OCI-LY3 (cell line): ENCODE data around the gene ITPR3.

Experiments
- H2AFZ ChIP-seq: fragments of 200-600, 300-600 bp; shearing (Covaris generic); 2 replicates; pipeline ENCODE4 v1.6.0; 2014; ENCODE audit warnings: antibody characterized with exemption, low read depth, low read length
- H3K27ac ChIP-seq: fragments of 200-600, 300-600 bp; sonication (generic); 2 replicates; pipeline ENCODE4 v1.5.1; 2014; ENCODE audit warnings: mild to moderate bottlenecking, low read length, moderate library complexity, mixed read lengths
- H3K27me3 ChIP-seq: fragments of 200-600, 300-600 bp; sonication (generic); 2 replicates; pipeline ENCODE4 v1.6.1; 2014; ENCODE audit warnings: low read depth, low read length, mixed read lengths
- H3K36me3 ChIP-seq: fragments of 200-600, 300-600 bp; sonication (generic); replicated peaks from 2 replicates; pipeline ENCODE3; 2014; ENCODE audit warnings: low read depth, low read length, mixed read lengths
- H3K4me1 ChIP-seq: fragments of 300-600, 200-600 bp; sonication (generic); 2 replicates; pipeline ENCODE4 v1.6.1; 2014; ENCODE audit warnings: low read length, mixed read lengths
- H3K4me2 ChIP-seq: fragments of 200-600, 300-600 bp; sonication (generic); 2 replicates; pipeline ENCODE4 v1.6.1; 2014; ENCODE audit warnings: low read length, mixed read lengths
- H3K4me3 ChIP-seq: fragments of 300-600, 200-600 bp; sonication (generic); 2 replicates; pipeline ENCODE4 v1.5.1; 2014; ENCODE audit warnings: antibody characterized with exemption, mild to moderate bottlenecking, low read length, moderate library complexity
- H3K79me2 ChIP-seq: fragments of 300-600, 200-600 bp; shearing (Covaris generic); 2 replicates; pipeline ENCODE4 v1.6.1; 2014; ENCODE audit warnings: mild to moderate bottlenecking, low read length, mixed read lengths
- H3K9ac ChIP-seq: fragments of 300-600, 200-600 bp; shearing (Covaris generic); 2 replicates; pipeline ENCODE4 v1.6.0; 2014; ENCODE audit warnings: mild to moderate bottlenecking, low read length, moderate library complexity
- H3K9me3 ChIP-seq: fragments of 200-600, 300-600 bp; shearing (Covaris generic); 2 replicates; pipeline ENCODE4 v1.6.1; 2014; ENCODE audit warnings: low read length, mixed read lengths; ENCODE audit not compliant: insufficient read depth
- H4K20me1 ChIP-seq: fragments of 200-600, 300-600 bp; sonication (generic); 2 replicates; pipeline ENCODE4 v1.6.1; 2016; ENCODE audit warnings: low read length, mixed read lengths; ENCODE audit not compliant: insufficient read depth
- EZH2phosphoT487 ChIP-seq: fragments of 200-600 bp; shearing (Covaris generic); IDR thresholded peaks from 2 replicates; pipeline ENCODE4 v1.6.1; 2018; ENCODE audit warnings: antibody characterized with exemption, mixed run types, low read depth
- TF ChIP-seq, protein P1 (sequence below): fragments of 200-600, 300-600 bp; sonication (generic); IDR thresholded peaks from 2 replicates; pipeline ENCODE4 v1.5.1; 2014; ENCODE audit warnings: antibody characterized with exemption, low read length, low read depth

ITPR3 gene

DNA sequence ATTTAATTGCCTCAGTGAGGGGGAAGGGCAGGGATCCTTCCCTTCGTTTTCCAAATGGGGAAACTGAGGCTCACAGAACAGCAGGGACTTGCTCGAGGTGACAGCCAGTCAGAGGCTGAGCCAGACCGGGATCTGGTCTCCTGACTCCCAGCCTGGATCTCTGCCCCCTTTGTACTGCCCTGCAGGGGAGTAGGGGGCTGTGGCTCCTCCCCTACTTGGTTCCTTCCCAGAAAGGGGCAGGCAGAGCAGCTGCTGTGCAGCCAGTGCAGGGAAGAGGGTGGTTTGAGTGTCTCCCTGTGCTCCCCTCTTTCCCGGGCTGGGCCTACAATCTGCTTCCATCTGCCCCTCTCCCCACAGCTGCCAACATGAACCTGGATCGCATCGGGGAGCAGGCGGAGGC lies 52.7 kb downstream of the ITPR3 start:
- Histone ChIP-seq H3K4me1 (no peaks in the 10 kb centered on the region), H3K4me2 (no peak overlapping the region), H3K36me3 (peaks cover 6% of the 10 kb centered on the region), H3K79me2 (no peaks in the 10 kb centered on the region), H4K20me1 (no peaks in the 10 kb centered on the region), H2AFZ (no peak overlapping the region), H3K27ac (no peak overlapping the region), H3K27me3 (no peaks in the 10 kb centered on the region), H3K4me3 (no peak overlapping the region), H3K9me3 (no peaks in the 10 kb centered on the region), H3K9ac (no peak overlapping the region)
- no peak for TF ChIP-seq EZH2phosphoT487
- TF ChIP-seq, protein P1, sequence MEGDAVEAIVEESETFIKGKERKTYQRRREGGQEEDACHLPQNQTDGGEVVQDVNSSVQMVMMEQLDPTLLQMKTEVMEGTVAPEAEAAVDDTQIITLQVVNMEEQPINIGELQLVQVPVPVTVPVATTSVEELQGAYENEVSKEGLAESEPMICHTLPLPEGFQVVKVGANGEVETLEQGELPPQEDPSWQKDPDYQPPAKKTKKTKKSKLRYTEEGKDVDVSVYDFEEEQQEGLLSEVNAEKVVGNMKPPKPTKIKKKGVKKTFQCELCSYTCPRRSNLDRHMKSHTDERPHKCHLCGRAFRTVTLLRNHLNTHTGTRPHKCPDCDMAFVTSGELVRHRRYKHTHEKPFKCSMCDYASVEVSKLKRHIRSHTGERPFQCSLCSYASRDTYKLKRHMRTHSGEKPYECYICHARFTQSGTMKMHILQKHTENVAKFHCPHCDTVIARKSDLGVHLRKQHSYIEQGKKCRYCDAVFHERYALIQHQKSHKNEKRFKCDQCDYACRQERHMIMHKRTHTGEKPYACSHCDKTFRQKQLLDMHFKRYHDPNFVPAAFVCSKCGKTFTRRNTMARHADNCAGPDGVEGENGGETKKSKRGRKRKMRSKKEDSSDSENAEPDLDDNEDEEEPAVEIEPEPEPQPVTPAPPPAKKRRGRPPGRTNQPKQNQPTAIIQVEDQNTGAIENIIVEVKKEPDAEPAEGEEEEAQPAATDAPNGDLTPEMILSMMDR, result no peak

DNA sequence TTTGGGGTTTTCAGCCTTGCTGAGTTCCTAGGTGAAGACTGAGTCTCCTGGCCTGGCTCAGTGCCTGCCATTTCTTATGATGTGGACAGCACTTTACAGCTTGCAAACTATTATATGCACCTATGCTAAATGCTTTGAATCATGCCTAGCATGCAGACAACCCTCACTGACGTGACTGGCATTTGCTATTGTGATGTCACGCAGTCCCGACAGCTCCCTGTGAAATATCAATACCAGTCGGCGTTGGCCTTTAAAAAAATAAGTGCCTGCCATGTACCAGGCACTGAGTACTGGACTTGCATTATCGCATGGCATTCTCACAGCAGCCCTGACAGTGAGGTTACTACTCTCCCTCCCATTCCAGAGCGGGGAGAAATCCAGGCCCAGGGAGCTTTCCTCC lies 54.8 kb downstream of the ITPR3 start:
- Histone ChIP-seq H3K4me2 (no peak overlapping the region), H3K36me3 (peaks cover 4% of the 10 kb centered on the region), H3K9me3 (no peaks in the 10 kb centered on the region), H3K4me3 (no peak overlapping the region), H3K4me1 (no peaks in the 10 kb centered on the region), H2AFZ (no peak overlapping the region), H3K27ac (no peak overlapping the region), H4K20me1 (no peaks in the 10 kb centered on the region), H3K79me2 (no peaks in the 10 kb centered on the region), H3K9ac (no peak overlapping the region), H3K27me3 (no peaks in the 10 kb centered on the region)
- TF ChIP-seq EZH2phosphoT487, result no peak
- TF ChIP-seq, protein P1, result no peak

DNA sequence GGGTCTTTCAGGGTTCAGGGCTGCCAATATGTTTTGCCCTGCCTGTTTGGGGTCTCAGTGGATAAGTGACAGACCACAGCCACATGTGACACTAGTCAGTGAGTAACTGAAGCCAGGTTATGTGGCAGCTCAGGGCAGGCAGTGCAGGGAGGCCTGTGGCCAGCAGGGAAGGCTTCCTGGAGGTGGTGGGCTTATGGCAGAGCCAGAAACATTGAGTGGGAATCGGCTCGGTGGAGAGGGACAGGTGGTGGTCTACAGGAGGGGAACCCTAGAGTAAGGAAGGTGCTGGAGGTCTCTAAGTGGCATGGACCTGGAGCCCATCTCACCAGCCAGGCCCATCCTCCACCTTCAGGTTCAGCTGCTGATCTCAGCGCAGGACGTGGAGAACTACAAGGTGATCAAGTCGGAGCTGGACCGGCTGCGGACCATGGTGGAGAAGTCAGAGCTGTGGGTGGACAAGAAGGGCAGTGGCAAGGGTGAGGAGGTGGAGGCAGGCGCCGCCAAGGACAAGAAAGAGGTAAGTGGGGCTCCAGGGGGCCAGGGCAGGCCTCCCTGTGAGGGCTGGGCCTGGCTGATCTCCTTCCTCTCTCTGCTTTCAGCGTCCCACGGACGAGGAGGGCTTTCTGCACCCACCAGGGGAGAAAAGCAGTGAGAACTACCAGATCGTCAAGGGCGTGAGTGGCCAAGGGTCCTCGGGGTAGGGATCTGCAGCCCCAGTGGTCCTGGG lies 55.5 kb downstream of the ITPR3 start:
- no peaks in the 10 kb centered on the region for H3K27me3 ChIP-seq
- TF ChIP-seq, protein P1, result no peak
- TF ChIP-seq EZH2phosphoT487, result no peak
- no peak overlapping the region for H3K9ac ChIP-seq
- H3K4me3 ChIP-seq, result no peak overlapping the region
- H4K20me1 ChIP-seq, result no peaks in the 10 kb centered on the region
- H2AFZ ChIP-seq, result no peak overlapping the region
- H3K4me2 ChIP-seq, result no peak overlapping the region
- H3K79me2 ChIP-seq, result no peaks in the 10 kb centered on the region
- peaks cover 3% of the 10 kb centered on the region for H3K36me3 ChIP-seq
- H3K4me1 ChIP-seq, result no peaks in the 10 kb centered on the region
- no peak overlapping the region for H3K27ac ChIP-seq
- H3K9me3 ChIP-seq, result no peaks in the 10 kb centered on the region

DNA sequence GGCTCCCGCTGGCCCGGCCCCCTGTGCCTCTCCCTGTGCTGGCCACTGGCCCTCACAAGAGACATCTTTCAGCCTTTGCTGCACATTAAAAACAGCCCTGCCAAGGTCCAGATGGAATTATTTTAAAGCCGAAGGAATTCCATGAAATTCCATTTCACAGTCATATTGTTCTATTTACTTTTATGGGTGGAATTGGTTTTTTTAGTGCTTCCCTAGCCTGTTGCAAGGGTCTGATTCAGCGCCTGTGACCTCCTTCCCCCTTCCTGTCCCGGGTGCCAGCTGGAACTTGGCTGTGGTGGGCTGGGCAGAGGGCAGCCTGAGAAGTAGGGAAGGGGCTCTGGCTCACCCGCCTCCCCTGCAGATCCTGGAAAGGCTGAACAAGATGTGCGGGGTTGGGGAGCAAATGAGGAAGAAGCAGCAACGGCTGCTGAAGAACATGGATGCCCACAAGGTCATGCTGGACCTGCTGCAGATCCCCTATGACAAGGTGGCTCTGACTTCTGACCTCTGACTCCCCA lies 56.1 kb downstream of the ITPR3 start:
- H3K27me3 ChIP-seq, result no peaks in the 10 kb centered on the region
- no peaks in the 10 kb centered on the region for H3K9me3 ChIP-seq
- H3K36me3 ChIP-seq, result peaks cover 3% of the 10 kb centered on the region
- H3K27ac ChIP-seq, result no peak overlapping the region
- no peak overlapping the region for H3K9ac ChIP-seq
- no peak overlapping the region for H3K4me2 ChIP-seq
- H3K4me1 ChIP-seq, result no peaks in the 10 kb centered on the region
- no peak overlapping the region for H3K4me3 ChIP-seq
- no peaks in the 10 kb centered on the region for H3K79me2 ChIP-seq
- no peak overlapping the region for H2AFZ ChIP-seq
- H4K20me1 ChIP-seq, result no peaks in the 10 kb centered on the region
- TF ChIP-seq, protein P1, result no peak
- no peak for TF ChIP-seq EZH2phosphoT487
